Parathyroid adenoma (tissue), 2 donors: ENCODE results near the gene SLC28A1.

Experiments used
- H2AFZ ChIP-seq: fragments of 300-600 bp; sonication (generic); one replicate; pipeline ENCODE4 v1.7.0; 2017; ENCODE audit warnings: antibody characterized with exemption, mild to moderate bottlenecking
- H3K27ac ChIP-seq: fragments of 300-600 bp; sonication (generic); one replicate; pipeline ENCODE4 v1.7.0; 2017
- H3K27me3 ChIP-seq: fragments of 300-600 bp; sonication (generic); one replicate; pipeline ENCODE4 v1.7.0; 2017; ENCODE audit warnings: low read length; ENCODE audit not compliant: control insufficient read depth, insufficient read depth
- H3K36me3 ChIP-seq: fragments of 300-600 bp; sonication (generic); one replicate; pipeline ENCODE4 v1.7.0; 2017; ENCODE audit warnings: low read length; ENCODE audit not compliant: control insufficient read depth, insufficient read depth
- H3K4me1 ChIP-seq: fragments of 300-600 bp; sonication (generic); one replicate; pipeline ENCODE4 v1.7.0; 2017; ENCODE audit warnings: control low read depth
- H3K4me2 ChIP-seq: fragments of 300-600 bp; sonication (generic); one replicate; pipeline ENCODE4 v1.7.0; 2017; ENCODE audit warnings: low read length
- H3K4me3 ChIP-seq: fragments of 300-600 bp; sonication (generic); one replicate; pipeline ENCODE4 v1.7.0; 2017; ENCODE audit warnings: low read depth, low read length
- H3K79me2 ChIP-seq: fragments of 300-600 bp; sonication (generic); one replicate; pipeline ENCODE4 v1.7.0; 2017; ENCODE audit warnings: control low read depth
- H3K9ac ChIP-seq: fragments of 300-600 bp; sonication (generic); one replicate; pipeline ENCODE4 v1.7.0; 2017; ENCODE audit warnings: mild to moderate bottlenecking
- H3K9me3 ChIP-seq: fragments of 300-600 bp; sonication (generic); one replicate; pipeline ENCODE4 v1.7.0; 2017; ENCODE audit warnings: low read length; ENCODE audit not compliant: control insufficient read depth
- CTCF ChIP-seq: fragments of 300-600 bp; sonication (generic); IDR thresholded peaks from one replicate; pipeline ENCODE4 v1.7.0; 2017; ENCODE audit warnings: antibody characterized with exemption, mild to moderate bottlenecking
- donor health status: primary hyperparathyroidism.

Gene SLC28A1

GRCh38 chr15:84883916-84884781 lies at the start of gene SLC28A1:
Gene SLC28A1, plus strand, starts transcription at chr15:84884662. Its CDS starts 3,099 bp downstream, at chr15:84887761.
- Histone ChIP-seq H3K79me2 (no peaks in the 10 kb centered on the region), H3K27me3 (no peaks in the 10 kb centered on the region), H3K4me3 (no peak within 1 kb of the TSS), H3K4me1 (no peaks in the 10 kb centered on the region), H3K9me3 (no peaks in the 10 kb centered on the region), H3K9ac (no peak within 1 kb of the TSS), H3K4me2 (no peak within 1 kb of the TSS), H3K36me3 (no peaks in the 10 kb centered on the region), H2AFZ (no peak within 1 kb of the TSS), H3K27ac (no peak within 1 kb of the TSS)
- TF ChIP-seq CTCF, result no peak

DNA sequence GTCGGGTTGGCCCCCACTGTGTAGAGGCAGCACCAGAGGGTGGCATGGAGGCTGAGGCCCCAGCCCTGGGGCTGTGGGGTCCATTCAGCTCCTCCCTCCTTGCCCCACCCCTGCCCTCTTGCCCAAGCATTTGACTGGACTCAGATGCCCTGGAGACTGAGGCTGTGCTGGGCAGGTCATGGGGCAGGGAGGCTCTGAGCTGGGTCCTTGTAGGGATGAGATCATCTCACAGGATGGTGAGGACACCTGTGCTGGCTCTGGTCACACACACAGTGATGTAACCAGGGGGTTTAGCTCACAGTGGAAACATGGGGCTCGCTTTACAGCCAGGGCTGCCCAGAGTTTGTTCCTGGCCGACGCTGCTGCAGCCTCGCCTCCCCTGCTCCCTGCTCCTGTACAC lies 49.5 kb upstream of the SLC28A1 start:
- Histone ChIP-seq H3K4me1 (peaks cover 6% of the 10 kb centered on the region), H3K9me3 (no peaks in the 10 kb centered on the region), H2AFZ (no peak overlapping the region), H3K27me3 (no peaks in the 10 kb centered on the region), H3K27ac (no peak overlapping the region), H3K9ac (no peak overlapping the region), H3K36me3 (no peaks in the 10 kb centered on the region), H3K79me2 (no peaks in the 10 kb centered on the region), H3K4me3 (no peak overlapping the region), H3K4me2 (no peak overlapping the region)
- TF ChIP-seq CTCF, result no peak

DNA sequence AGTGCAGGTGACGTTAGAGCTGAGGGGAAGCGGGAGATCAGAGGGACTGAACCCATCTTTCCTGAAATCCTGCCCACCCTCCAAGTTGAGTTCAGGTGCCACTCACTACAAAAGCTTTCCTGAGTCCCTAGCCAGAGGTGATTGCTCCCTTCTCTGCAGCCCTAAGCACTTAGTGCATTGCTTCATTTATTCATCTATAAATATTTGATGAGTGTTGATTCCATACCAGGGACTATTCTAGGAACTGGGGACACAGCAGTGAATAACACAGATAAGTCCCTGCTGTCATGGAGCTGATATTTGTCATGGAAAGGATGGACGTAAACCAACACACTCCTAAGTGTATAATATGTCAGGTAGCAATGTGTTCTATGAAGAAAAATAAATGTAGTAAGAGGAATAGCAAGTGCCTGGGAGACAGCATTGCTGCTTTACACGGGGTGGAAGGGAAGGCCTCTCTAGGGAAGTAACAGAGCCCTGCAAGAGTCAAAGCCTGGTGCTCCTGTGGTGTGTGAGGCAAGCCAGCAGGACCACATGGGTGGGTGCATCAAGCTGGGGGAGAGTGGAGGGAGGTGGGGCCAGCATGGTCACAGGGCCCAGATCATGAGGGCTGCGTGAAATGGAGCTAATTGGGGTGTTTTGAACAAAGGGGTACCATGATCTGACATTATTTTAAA lies 48.7 kb upstream of the SLC28A1 start:
- H3K4me2 ChIP-seq, result no peak overlapping the region
- peaks cover 15% of the 10 kb centered on the region for H3K4me1 ChIP-seq
- no peak overlapping the region for H3K4me3 ChIP-seq
- H3K9ac ChIP-seq, result no peak overlapping the region
- H2AFZ ChIP-seq, result no peak overlapping the region
- H3K36me3 ChIP-seq, result no peaks in the 10 kb centered on the region
- H3K9me3 ChIP-seq, result no peaks in the 10 kb centered on the region
- H3K27ac ChIP-seq, result no peak overlapping the region
- H3K27me3 ChIP-seq, result no peaks in the 10 kb centered on the region
- H3K79me2 ChIP-seq, result no peaks in the 10 kb centered on the region
- no peak for TF ChIP-seq CTCF

DNA sequence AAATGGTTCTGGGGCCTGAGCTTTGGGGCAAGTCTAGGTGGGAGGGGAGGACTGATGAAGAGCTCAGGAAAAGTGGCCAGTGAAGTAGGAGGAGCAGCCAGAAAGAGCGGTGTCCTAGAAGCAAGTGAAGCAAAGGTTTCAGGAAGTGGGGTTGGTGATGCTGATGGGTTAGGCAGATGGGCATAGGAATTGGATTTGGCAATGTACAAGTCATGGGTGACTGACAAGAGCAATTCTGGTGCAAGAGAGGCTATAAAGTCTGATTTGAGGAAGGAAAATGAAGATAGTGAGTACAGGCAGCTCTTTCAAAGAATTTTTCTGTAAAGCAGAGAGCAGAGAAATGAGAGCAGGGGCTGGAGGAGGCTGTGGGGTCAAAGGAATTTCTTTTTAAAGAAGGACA lies 47.6 kb upstream of the SLC28A1 start:
- TF ChIP-seq CTCF, result no peak
- no peaks in the 10 kb centered on the region for H3K36me3 ChIP-seq
- no peak overlapping the region for H3K9ac ChIP-seq
- H3K79me2 ChIP-seq, result no peaks in the 10 kb centered on the region
- H3K27me3 ChIP-seq, result no peaks in the 10 kb centered on the region
- H3K4me3 ChIP-seq, result no peak overlapping the region
- H3K4me2 ChIP-seq, result no peak overlapping the region
- no peaks in the 10 kb centered on the region for H3K9me3 ChIP-seq
- peaks cover 23% of the 10 kb centered on the region for H3K4me1 ChIP-seq
- H3K27ac ChIP-seq, result no peak overlapping the region
- no peak overlapping the region for H2AFZ ChIP-seq
